Skeletal muscle satellite cell (primary cell): ENCODE results near the gene MS4A2.
"Not testable (repeated sequence)": the region's sequence is repeated elsewhere in the genome, so short reads cannot be mapped to it uniquely, and the experiment has no call there.

Experiments
- H3K27me3 ChIP-seq: 2 replicates; pipeline ENCODE4 v1.7.0; 2013; ENCODE audit warnings: low read length; ENCODE audit not compliant: control insufficient read depth, insufficient read depth
- H3K36me3 ChIP-seq: 2 replicates; pipeline ENCODE4 v1.7.0; 2013; ENCODE audit warnings: mild to moderate bottlenecking, control low read depth, low read length; ENCODE audit not compliant: insufficient read depth
- H3K4me1 ChIP-seq: 2 replicates; pipeline ENCODE4 v1.7.0; 2013; ENCODE audit warnings: low read length; ENCODE audit not compliant: control insufficient read depth, insufficient read depth
- H3K4me2 ChIP-seq: 2 replicates; pipeline ENCODE4 v1.7.0; 2013; ENCODE audit warnings: mild to moderate bottlenecking, low read length
- H3K4me3 ChIP-seq: 2 replicates; pipeline ENCODE4 v1.7.0; 2013; ENCODE audit warnings: low read length
- H3K9ac ChIP-seq: 2 replicates; pipeline ENCODE4 v1.7.0; 2013; ENCODE audit warnings: mild to moderate bottlenecking, low read depth, low read length, moderate library complexity
- H3K9me3 ChIP-seq: replicated peaks from 2 replicates; pipeline ENCODE4 v1.7.0; 2013; ENCODE audit warnings: mild to moderate bottlenecking, control low read depth, low read length

MS4A2 gene

GRCh38 chr11:60128376-60128775 is 39.9 kb downstream of the MS4A2 start:
- no peaks in the 10 kb centered on the region for H3K36me3 ChIP-seq
- H3K9me3 ChIP-seq = no peaks in the 10 kb centered on the region
- no peaks in the 10 kb centered on the region for H3K27me3 ChIP-seq
- no peak overlapping the region for H3K4me2 ChIP-seq
- H3K4me3 ChIP-seq = no peak overlapping the region
- no peaks in the 10 kb centered on the region for H3K4me1 ChIP-seq
- no peak overlapping the region for H3K9ac ChIP-seq

DNA sequence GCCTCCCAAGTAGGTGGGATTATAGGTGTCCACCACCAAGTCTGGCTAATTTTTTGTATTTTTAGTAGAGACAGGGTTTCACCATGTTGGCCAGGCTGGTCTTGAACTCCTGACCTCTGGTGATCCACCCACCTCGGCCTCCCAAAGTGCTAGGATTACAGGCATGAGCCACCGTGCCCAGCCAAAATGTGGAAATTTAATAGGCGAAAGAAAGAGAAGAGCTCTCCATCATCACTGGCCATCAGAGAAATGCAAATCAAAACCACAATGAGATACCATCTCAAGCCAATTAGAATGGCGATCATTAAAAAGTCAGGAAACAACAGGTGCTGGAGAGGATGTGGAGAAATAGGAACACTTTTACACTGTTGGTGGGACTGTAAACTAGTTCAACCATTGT is 40.4 kb downstream of the MS4A2 start:
- H3K9ac ChIP-seq, H3K9me3 ChIP-seq, H3K27me3 ChIP-seq, H3K4me1 ChIP-seq, H3K4me3 ChIP-seq, H3K36me3 ChIP-seq, H3K4me2 ChIP-seq: not testable (repeated sequence)

DNA sequence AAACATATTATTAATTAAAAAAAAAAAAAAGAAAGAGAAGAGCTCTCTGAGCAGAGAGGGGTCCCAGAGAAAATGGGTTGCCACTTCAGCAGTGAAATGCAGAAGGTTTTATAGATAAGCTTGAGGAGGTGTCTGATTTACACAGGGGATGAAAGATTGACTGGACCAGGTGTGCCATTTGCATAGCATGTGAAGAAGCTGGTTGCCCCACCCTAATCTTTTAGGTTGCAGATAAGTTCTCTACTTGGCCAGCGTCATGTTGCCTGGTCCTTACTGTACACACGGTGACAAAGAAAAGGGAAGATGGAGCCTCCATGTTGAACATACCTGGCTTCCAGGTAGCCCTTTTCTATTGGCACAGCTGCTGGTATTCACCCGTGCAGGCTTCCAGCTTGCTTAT is 41.4 kb downstream of the MS4A2 start:
- no peak overlapping the region for H3K4me3 ChIP-seq
- no peaks in the 10 kb centered on the region for H3K36me3 ChIP-seq
- H3K9me3 ChIP-seq = no peaks in the 10 kb centered on the region
- H3K9ac ChIP-seq = no peak overlapping the region
- H3K4me1 ChIP-seq = no peaks in the 10 kb centered on the region
- H3K27me3 ChIP-seq = no peaks in the 10 kb centered on the region
- no peak overlapping the region for H3K4me2 ChIP-seq

DNA sequence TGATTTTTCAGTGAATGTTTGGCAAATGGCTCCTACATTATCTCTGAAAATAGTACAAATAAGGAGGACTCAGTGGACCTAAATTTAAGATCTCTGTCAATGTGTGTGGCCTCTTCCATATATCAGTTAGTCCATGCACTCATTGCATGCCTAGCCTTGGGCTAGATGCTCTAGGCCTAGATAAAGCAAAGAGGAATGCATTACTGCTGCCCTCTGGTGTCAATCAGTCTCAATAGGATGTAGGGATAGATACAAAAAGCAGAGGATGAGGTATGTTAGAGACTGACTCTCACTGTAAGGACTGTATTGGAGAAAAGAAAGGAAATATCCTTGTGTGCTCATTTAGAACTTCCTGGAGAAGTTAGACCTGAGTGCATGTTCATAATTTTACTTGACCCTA is 42.0 kb downstream of the MS4A2 start:
- Histone ChIP-seq H3K4me3 (no peak overlapping the region), H3K9ac (no peak overlapping the region), H3K4me2 (no peak overlapping the region), H3K4me1 (no peaks in the 10 kb centered on the region), H3K27me3 (no peaks in the 10 kb centered on the region), H3K9me3 (no peaks in the 10 kb centered on the region), H3K36me3 (no peaks in the 10 kb centered on the region)

DNA sequence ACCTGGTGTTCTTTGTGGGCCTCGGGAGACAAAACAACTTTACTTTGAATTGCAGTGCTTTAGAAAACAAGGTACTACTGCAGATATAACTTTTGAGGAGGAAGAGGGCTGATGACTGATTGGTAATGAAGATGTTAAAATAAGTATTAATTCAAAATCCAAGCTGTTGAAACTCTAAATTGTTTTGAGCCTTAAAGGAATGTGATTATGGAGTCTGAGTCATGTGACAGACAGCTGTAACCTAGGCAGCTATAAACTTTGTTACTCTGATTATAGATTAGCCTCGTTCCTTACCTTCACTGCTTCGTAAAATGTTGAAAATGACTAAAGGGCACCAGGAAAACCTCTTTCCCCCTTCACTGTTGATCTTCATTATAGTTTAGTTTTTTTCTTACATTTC is 43.4 kb downstream of the MS4A2 start:
- Histone ChIP-seq H3K4me2 (no peak overlapping the region), H3K9me3 (no peaks in the 10 kb centered on the region), H3K9ac (no peak overlapping the region), H3K27me3 (no peaks in the 10 kb centered on the region), H3K4me1 (no peaks in the 10 kb centered on the region), H3K4me3 (no peak overlapping the region), H3K36me3 (no peaks in the 10 kb centered on the region)

- H3K9me3 ChIP-seq = no peaks in the 10 kb centered on the region
- no peak overlapping the region for H3K4me3 ChIP-seq
- H3K36me3 ChIP-seq = no peaks in the 10 kb centered on the region
- H3K4me1 ChIP-seq = no peaks in the 10 kb centered on the region
- H3K27me3 ChIP-seq = no peaks in the 10 kb centered on the region
- no peak overlapping the region for H3K9ac ChIP-seq
- H3K4me2 ChIP-seq = no peak overlapping the region
Observed at GRCh38 chr11:60133917-60134316, 45.5 kb downstream of the MS4A2 start.

- H3K9ac ChIP-seq = no peak overlapping the region
- H3K9me3 ChIP-seq = no peaks in the 10 kb centered on the region
- H3K27me3 ChIP-seq = no peaks in the 10 kb centered on the region
- H3K4me3 ChIP-seq = no peak overlapping the region
- H3K36me3 ChIP-seq = no peaks in the 10 kb centered on the region
- H3K4me1 ChIP-seq = no peaks in the 10 kb centered on the region
- H3K4me2 ChIP-seq = no peak overlapping the region
Observed at GRCh38 chr11:60143768-60144167, 55.3 kb downstream of the MS4A2 start.

GRCh38 chr11:60145677-60146076 is 57.2 kb downstream of the MS4A2 start:
- Histone ChIP-seq H3K4me3 (no peak overlapping the region), H3K36me3 (no peaks in the 10 kb centered on the region), H3K9ac (no peak overlapping the region), H3K9me3 (no peaks in the 10 kb centered on the region), H3K27me3 (no peaks in the 10 kb centered on the region), H3K4me2 (no peak overlapping the region), H3K4me1 (no peaks in the 10 kb centered on the region)
